ENCODE data around the gene C9orf72. TPM values are rescaled to one million over a fixed set of nuclear protein-coding genes. Genes with fewer than 3 reads are reported as not detected.

Gene C9orf72
- total and polyA plus RNA-seq, 2 of the 13 experiments (the other 11 are each of a cell fraction or from before 2014, with no cell fraction given) = 3.1 to 5.9 TPM

DNA sequence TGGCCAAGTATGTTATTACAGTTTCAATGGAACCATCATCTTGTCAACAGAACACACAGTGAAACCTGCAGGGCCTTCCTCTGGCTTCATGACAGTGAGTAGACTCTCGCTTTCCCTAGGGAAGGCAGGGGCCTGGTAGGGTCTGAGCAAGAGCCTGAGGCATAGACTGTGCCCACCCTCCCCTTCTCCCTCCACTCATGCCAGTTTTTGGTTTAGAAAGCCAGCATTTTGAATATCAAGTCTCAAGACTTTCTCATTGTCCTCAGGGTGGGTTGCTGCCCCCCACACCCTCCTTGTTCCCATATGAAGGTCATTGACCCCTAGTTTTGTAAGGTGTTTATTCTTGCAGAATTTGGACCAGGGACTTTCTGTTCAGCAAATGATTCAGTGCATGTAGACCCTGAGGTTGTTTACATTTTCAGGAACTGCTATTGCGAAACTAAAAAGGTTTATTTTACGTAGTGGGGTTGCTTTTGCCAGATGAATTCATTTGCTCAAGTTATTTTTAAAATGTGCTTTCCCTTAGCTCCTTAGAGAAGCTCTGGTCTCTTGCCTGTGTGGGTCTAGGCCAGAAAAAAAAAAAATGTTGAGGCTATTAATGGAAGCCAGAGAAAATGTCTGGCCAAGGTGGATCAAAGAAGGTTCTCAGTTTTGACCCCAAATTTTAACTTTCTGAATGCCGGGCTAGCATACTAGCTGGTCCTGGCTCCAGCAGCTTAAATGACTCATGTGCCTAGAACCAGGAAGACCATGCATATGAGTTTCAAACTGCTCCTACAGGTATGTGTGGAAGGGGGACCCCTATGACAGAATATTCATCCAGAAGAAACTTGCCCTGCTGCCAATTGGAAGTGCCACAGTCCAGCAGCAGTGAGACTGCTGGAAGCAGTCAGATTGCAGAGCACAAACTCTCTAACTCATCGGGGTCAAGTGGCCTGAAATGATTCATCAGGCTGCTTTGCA is 33.5 kb downstream of the C9orf72 start (continued):
- TF ChIP-seq CREM (IDR thresholded peaks at IDR 0.05) = peak; percentile 51
- no peak for TF ChIP-seq CREM (CRISPR knock-in tag; IDR thresholded peaks at IDR 0.05)
- no peak for TF ChIP-seq STAG1 (CRISPR knock-in tag; IDR thresholded peaks at IDR 0.05)
- no peak for TF ChIP-seq PCBP1 (IDR thresholded peaks at IDR 0.05; ENCODE audit: borderline replicate concordance, low read depth, low read length)
- no peak for TF ChIP-seq SP1 (IDR thresholded peaks at IDR 0.05)
- no peak for TF ChIP-seq SP1 (CRISPR knock-in tag; IDR thresholded peaks at IDR 0.05)
- peak; percentile 59; the same call in 1 of the 2 replicates for TF ChIP-seq NFIC (IDR thresholded peaks at IDR 0.05; ENCODE audit: low read length)
- TF ChIP-seq NR2F1 (CRISPR knock-in tag; IDR thresholded peaks at IDR 0.05) = peak; percentile 51 to 80; a peak in 3 of 4 replicates
- TF ChIP-seq PITX1 (CRISPR knock-in tag; IDR thresholded peaks at IDR 0.05) = peak; percentile 40; the same call in 1 of the 2 replicates
- no peak for TF ChIP-seq FOXP1 (IDR thresholded peaks at IDR 0.05)
- peak; percentile 93 for TF ChIP-seq FOXP1 (CRISPR knock-in tag; IDR thresholded peaks at IDR 0.05)
- TF ChIP-seq, protein P1, sequence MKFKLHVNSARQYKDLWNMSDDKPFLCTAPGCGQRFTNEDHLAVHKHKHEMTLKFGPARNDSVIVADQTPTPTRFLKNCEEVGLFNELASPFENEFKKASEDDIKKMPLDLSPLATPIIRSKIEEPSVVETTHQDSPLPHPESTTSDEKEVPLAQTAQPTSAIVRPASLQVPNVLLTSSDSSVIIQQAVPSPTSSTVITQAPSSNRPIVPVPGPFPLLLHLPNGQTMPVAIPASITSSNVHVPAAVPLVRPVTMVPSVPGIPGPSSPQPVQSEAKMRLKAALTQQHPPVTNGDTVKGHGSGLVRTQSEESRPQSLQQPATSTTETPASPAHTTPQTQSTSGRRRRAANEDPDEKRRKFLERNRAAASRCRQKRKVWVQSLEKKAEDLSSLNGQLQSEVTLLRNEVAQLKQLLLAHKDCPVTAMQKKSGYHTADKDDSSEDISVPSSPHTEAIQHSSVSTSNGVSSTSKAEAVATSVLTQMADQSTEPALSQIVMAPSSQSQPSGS (CRISPR knock-in tag; IDR thresholded peaks at IDR 0.05) = no peak
- TF ChIP-seq SOX6 (IDR thresholded peaks at IDR 0.05) = no peak
- TF ChIP-seq SOX6 (CRISPR knock-in tag; IDR thresholded peaks at IDR 0.05) = peak; percentile 60; the same call in 1 of the 2 replicates
- TF ChIP-seq ZNF841 (CRISPR knock-in tag; IDR thresholded peaks at IDR 0.05; ENCODE audit: borderline replicate concordance) = no peak
- TF ChIP-seq, protein P2, sequence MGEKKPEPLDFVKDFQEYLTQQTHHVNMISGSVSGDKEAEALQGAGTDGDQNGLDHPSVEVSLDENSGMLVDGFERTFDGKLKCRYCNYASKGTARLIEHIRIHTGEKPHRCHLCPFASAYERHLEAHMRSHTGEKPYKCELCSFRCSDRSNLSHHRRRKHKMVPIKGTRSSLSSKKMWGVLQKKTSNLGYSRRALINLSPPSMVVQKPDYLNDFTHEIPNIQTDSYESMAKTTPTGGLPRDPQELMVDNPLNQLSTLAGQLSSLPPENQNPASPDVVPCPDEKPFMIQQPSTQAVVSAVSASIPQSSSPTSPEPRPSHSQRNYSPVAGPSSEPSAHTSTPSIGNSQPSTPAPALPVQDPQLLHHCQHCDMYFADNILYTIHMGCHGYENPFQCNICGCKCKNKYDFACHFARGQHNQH (CRISPR knock-in tag; IDR thresholded peaks at IDR 0.05) = no peak
- TF ChIP-seq, protein P3, sequence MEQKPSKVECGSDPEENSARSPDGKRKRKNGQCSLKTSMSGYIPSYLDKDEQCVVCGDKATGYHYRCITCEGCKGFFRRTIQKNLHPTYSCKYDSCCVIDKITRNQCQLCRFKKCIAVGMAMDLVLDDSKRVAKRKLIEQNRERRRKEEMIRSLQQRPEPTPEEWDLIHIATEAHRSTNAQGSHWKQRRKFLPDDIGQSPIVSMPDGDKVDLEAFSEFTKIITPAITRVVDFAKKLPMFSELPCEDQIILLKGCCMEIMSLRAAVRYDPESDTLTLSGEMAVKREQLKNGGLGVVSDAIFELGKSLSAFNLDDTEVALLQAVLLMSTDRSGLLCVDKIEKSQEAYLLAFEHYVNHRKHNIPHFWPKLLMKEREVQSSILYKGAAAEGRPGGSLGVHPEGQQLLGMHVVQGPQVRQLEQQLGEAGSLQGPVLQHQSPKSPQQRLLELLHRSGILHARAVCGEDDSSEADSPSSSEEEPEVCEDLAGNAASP (CRISPR knock-in tag; IDR thresholded peaks at IDR 0.05; ENCODE audit: borderline replicate concordance) = no peak
- TF ChIP-seq DPF2 (CRISPR knock-in tag; IDR thresholded peaks at IDR 0.05; ENCODE audit: borderline replicate concordance, low read depth) = peak; percentile 75
- TF ChIP-seq ZNF670 (CRISPR knock-in tag; IDR thresholded peaks at IDR 0.05; ENCODE audit: borderline replicate concordance) = no peak
- no peak for TF ChIP-seq NR2C2 (CRISPR knock-in tag; IDR thresholded peaks at IDR 0.05; ENCODE audit: borderline replicate concordance)
- no peak for TF ChIP-seq ZNF557 (CRISPR knock-in tag; IDR thresholded peaks at IDR 0.05)
- no peak for TF ChIP-seq NAIF1 (CRISPR knock-in tag; IDR thresholded peaks at IDR 0.05; ENCODE audit: borderline replicate concordance)
- TF ChIP-seq, protein P4, sequence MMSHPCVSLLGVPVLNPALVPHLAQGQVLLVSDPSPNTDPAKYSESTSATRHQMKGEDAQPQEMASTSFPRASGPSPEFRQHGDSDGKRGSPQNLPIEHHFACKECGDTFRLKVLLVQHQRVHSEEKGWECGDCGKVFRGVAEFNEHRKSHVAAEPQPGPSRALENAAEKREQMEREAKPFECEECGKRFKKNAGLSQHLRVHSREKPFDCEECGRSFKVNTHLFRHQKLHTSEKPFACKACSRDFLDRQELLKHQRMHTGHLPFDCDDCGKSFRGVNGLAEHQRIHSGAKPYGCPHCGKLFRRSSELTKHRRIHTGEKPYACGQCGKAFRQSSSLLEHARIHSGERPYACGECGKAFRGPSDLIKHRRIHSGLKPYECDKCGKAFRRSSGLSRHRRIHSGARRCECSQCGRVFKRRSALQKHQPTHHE (CRISPR knock-in tag; IDR thresholded peaks at IDR 0.05; ENCODE audit: borderline replicate concordance) = no peak
- no peak for TF ChIP-seq NFYC (CRISPR knock-in tag; IDR thresholded peaks at IDR 0.05)
- TF ChIP-seq, protein P5, sequence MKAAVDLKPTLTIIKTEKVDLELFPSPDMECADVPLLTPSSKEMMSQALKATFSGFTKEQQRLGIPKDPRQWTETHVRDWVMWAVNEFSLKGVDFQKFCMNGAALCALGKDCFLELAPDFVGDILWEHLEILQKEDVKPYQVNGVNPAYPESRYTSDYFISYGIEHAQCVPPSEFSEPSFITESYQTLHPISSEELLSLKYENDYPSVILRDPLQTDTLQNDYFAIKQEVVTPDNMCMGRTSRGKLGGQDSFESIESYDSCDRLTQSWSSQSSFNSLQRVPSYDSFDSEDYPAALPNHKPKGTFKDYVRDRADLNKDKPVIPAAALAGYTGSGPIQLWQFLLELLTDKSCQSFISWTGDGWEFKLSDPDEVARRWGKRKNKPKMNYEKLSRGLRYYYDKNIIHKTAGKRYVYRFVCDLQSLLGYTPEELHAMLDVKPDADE (CRISPR knock-in tag; IDR thresholded peaks at IDR 0.05) = no peak

Measured in HepG2 (cell line).